Liver (tissue), 9 donors: Measurements from ENCODE around the gene PLA2G4A. TPM values are rescaled to one million over a fixed set of nuclear protein-coding genes. Genes with fewer than 3 reads are reported as not detected.

Experiments
- DNase-seq: peaks from one replicate; pipeline ENCODE4 v3.0.0-alpha.2; 2017; ENCODE audit warnings: low spot score
- H3K27ac ChIP-seq, 2 donors: one replicate each; pipeline ENCODE4 v1.7.0; 2013; ENCODE audit warnings: inconsistent platforms in 2 of 2, low read length in 2 of 2, control low read depth in 1 of 2, low read depth in 1 of 2, mild to moderate bottlenecking in 1 of 2
- H3K27me3 ChIP-seq, 4 donors: one replicate each; pipeline versions ENCODE4 v1.6.1 to v1.7.0; 2013; ENCODE audit warnings: low read length in 3 of 4, inconsistent platforms in 1 of 4, mild to moderate bottlenecking in 1 of 4, moderate library complexity in 1 of 4; ENCODE audit not compliant: control insufficient read depth in 4 of 4, insufficient read depth in 4 of 4
- H3K36me3 ChIP-seq, 4 donors: one replicate each; pipeline versions ENCODE4 v1.6.1 to v1.7.0; 2013; ENCODE audit warnings: low read length in 3 of 4, mild to moderate bottlenecking in 3 of 4, low read depth in 1 of 4, moderate library complexity in 1 of 4; ENCODE audit not compliant: control insufficient read depth in 4 of 4, insufficient read depth in 3 of 4
- H3K4me1 ChIP-seq, 4 donors: one replicate each; pipeline versions ENCODE4 v1.6.1 to v1.7.0; 2013; ENCODE audit warnings: low read length in 3 of 4, mild to moderate bottlenecking in 3 of 4, moderate library complexity in 1 of 4; ENCODE audit not compliant: control insufficient read depth in 4 of 4, insufficient read depth in 4 of 4
- H3K4me3 ChIP-seq, 3 donors: one replicate each; pipeline versions ENCODE4 v1.6.1 to v1.7.0; 2013; ENCODE audit warnings: low read length in 3 of 3, control low read depth in 1 of 3, low read depth in 1 of 3, mild to moderate bottlenecking in 1 of 3
- H3K9ac ChIP-seq, 2 donors: one replicate each; pipeline ENCODE4 v1.7.0; 2013; ENCODE audit warnings: low read length in 2 of 2, mild to moderate bottlenecking in 2 of 2, moderate library complexity in 2 of 2, control low read depth in 1 of 2, low read depth in 1 of 2
- H3K9me3 ChIP-seq, 4 donors: one replicate each; pipeline versions ENCODE4 v1.6.1 to v1.7.0; 2013; ENCODE audit warnings: low read length in 3 of 4; ENCODE audit not compliant: control insufficient read depth in 4 of 4
- EGR1 ChIP-seq, 2 donors: IDR thresholded peaks; 2 replicates each; pipeline ENCODE4 v1.6.1; 2016 to 2018; ENCODE audit warnings: antibody characterized with exemption in 2 of 2, low read depth in 2 of 2
- FOXA1 ChIP-seq: IDR thresholded peaks from 2 replicates; pipeline ENCODE4 v1.6.1; 2016; ENCODE audit warnings: antibody characterized with exemption
- FOXA2 ChIP-seq: IDR thresholded peaks from 2 replicates; pipeline ENCODE4 v1.6.1; 2016; ENCODE audit warnings: antibody characterized with exemption
- GABPA ChIP-seq, 2 donors: IDR thresholded peaks in 1 of 2; conservative IDR thresholded peaks in 1 of 2; 2 replicates each; pipeline ENCODE4 v1.6.1; 2016; ENCODE audit warnings: antibody characterized with exemption in 2 of 2, mild to moderate bottlenecking in 1 of 2, moderate library complexity in 1 of 2
- HNF4A ChIP-seq, 2 donors: conservative IDR thresholded peaks; 2 replicates each; pipeline ENCODE4 v1.6.1; 2016; ENCODE audit warnings: antibody characterized with exemption in 2 of 2, mild to moderate bottlenecking in 2 of 2
- HNF4G ChIP-seq: IDR thresholded peaks from 2 replicates; pipeline ENCODE4 v1.6.1; 2016; ENCODE audit warnings: antibody characterized with exemption
- JUND ChIP-seq, 2 donors: IDR thresholded peaks; 2 replicates each; pipeline ENCODE4 v1.6.1; 2016; ENCODE audit warnings: antibody characterized with exemption in 2 of 2
- NR2F2 ChIP-seq: IDR thresholded peaks from 2 replicates; pipeline ENCODE4 v1.6.1; 2016; ENCODE audit warnings: antibody characterized with exemption
- RAD21 ChIP-seq, 2 donors: IDR thresholded peaks; 2 replicates each; pipeline ENCODE4 v1.6.1; 2016; ENCODE audit warnings: antibody characterized with exemption in 2 of 2, mild to moderate bottlenecking in 2 of 2
- RXRA ChIP-seq, 2 donors: IDR thresholded peaks; 2 replicates each; pipeline ENCODE4 v1.6.1; 2017 to 2018; ENCODE audit warnings: antibody characterized with exemption in 2 of 2, mild to moderate bottlenecking in 1 of 2
- SP1 ChIP-seq: IDR thresholded peaks from 2 replicates; pipeline ENCODE4 v1.6.1; 2018; ENCODE audit warnings: antibody characterized with exemption, mild to moderate bottlenecking
- TAF1 ChIP-seq: conservative IDR thresholded peaks from 2 replicates; pipeline ENCODE4 v1.6.1; 2016; ENCODE audit warnings: antibody characterized with exemption, mild to moderate bottlenecking
- YY1 ChIP-seq: IDR thresholded peaks from 2 replicates; pipeline ENCODE4 v1.6.1; 2016; ENCODE audit warnings: antibody characterized with exemption, mild to moderate bottlenecking
- WGBS: extraction: QIAGEN DNeasy Blood & Tissue Kit; methylation state at CpG from one replicate; pipeline ENCODE4 v1.1.7; 2013; 5-methylcytosine and 5-hydroxymethylcytosine counted together
- polyA plus RNA-seq, 2 donors: library from polyadenylated mRNA; stranded (reverse) in 1 of 2; unstranded in 1 of 2; fragments of 200-250 nt in 1 of 2; fragments of >200 nt in 1 of 2; fragmentation: Nextera tagmentation in 1 of 2; extraction: Ambion mirVana in 1 of 2; gene quantifications; one replicate each; pipeline versions ENCODE4 v1.2.1 to v1.2.3, GENCODE V29; 2013 to 2015
- total RNA-seq, 2 donors: library from RNA; depleted of rRNA; stranded (reverse); fragments of >200 nt; gene quantifications; one replicate each; pipeline ENCODE4 v1.2.3, GENCODE V29; 2014
- TF ChIP-seq, protein P1 (sequence below): IDR thresholded peaks from 2 replicates; pipeline ENCODE4 v1.6.1; 2016; ENCODE audit warnings: antibody characterized with exemption
- TF ChIP-seq, protein P2 (sequence below): fragments of 150-350 bp; IDR thresholded peaks from 2 replicates; pipeline ENCODE4 v1.5.1; 2017; ENCODE audit warnings: improper control_type of control experiment, low read depth, low read length; ENCODE audit not compliant: missing input control
- TF ChIP-seq, protein P3 (sequence below): IDR thresholded peaks from 2 replicates; pipeline ENCODE4 v1.6.1; 2016; ENCODE audit warnings: antibody characterized with exemption
- TF ChIP-seq, protein P4 (sequence below): IDR thresholded peaks from 2 replicates; pipeline ENCODE4 v1.6.1; 2016; ENCODE audit warnings: antibody characterized with exemption, mild to moderate bottlenecking
- TF ChIP-seq, protein P5 (sequence below): IDR thresholded peaks from 2 replicates; pipeline ENCODE4 v1.6.1; 2016; ENCODE audit warnings: antibody characterized with exemption
- donor health status: healthy.
- donor health status: healthy.
- donor health status: healthy.
- donor health status: healthy.
- donor health status: healthy.

PLA2G4A gene
- total and polyA plus RNA-seq, 4 donors, result 0.39 to 2.5 (median 1.1) TPM

DNA sequence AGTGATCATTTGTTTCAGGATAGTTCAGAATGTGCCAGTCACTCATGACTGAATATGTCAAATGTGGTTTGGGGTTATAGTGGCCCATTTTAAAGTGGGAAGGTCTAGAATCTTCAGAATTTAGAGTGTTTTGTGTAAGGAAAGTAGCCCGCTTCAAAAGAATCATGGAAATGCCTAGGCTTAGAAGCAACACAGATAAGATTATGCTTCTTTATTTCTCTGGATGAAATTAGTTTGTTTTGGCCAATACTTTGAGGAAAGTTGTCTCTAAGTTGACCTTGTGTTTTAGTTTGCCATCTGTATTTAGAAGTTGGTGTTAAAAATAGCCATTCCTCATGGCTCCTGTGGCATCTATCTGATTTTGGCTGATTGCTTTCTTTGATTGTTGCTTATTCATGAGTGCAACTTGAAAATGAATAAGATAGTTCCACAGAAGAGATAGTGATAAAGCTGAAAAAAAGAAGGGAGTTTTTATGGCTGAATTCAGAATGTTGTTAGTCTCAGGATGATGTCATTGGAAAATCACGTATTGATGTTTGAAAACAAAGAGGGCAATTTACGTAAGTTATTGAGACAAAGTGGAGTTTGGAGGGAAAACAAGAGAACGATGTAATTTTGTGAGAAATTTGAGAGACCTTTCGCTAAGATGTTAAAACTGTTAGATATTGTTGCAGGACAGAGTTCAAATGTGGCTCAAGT, 71.9 kb downstream of the PLA2G4A start:
- 81% methylated on average over 5 of the region's 5 CpGs for WGBS
- TF ChIP-seq YY1 (no peak), GABPA (IDR thresholded peaks at IDR 0.05 in 1 of 2, conservative IDR thresholded peaks at IDR 0.05 in 1 of 2) (no peak), TAF1 (no peak), SP1 (no peak), FOXA2 (no peak)
- TF ChIP-seq, protein P1, sequence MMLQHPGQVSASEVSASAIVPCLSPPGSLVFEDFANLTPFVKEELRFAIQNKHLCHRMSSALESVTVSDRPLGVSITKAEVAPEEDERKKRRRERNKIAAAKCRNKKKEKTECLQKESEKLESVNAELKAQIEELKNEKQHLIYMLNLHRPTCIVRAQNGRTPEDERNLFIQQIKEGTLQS, result no peak

DNA sequence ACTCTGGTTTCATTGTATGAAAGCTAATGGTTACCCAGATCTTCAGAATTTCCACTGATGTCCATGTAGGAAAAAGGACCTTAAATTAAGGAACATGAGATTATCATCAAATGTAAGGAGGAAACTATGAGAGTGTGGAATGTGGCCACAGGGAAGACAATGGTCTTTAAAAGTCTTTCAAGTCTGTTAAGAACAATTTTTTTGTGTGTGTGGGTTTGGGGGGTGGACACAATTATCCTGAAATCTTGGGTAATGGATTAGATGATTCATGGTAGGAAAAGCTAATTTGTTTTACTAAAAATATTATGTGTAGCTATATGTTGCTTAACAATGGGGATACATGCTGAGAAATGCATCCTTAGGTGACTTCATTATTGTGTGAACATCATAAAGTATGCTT, 72.9 kb downstream of the PLA2G4A start:
- H3K9ac ChIP-seq, result no peak overlapping the region
- H3K9me3 ChIP-seq, result no peaks in the 10 kb centered on the region
- no peak for TF ChIP-seq EGR1 (IDR thresholded peaks at IDR 0.05; ENCODE audit: low read depth in 2 of 2)
- TF ChIP-seq, protein P2, sequence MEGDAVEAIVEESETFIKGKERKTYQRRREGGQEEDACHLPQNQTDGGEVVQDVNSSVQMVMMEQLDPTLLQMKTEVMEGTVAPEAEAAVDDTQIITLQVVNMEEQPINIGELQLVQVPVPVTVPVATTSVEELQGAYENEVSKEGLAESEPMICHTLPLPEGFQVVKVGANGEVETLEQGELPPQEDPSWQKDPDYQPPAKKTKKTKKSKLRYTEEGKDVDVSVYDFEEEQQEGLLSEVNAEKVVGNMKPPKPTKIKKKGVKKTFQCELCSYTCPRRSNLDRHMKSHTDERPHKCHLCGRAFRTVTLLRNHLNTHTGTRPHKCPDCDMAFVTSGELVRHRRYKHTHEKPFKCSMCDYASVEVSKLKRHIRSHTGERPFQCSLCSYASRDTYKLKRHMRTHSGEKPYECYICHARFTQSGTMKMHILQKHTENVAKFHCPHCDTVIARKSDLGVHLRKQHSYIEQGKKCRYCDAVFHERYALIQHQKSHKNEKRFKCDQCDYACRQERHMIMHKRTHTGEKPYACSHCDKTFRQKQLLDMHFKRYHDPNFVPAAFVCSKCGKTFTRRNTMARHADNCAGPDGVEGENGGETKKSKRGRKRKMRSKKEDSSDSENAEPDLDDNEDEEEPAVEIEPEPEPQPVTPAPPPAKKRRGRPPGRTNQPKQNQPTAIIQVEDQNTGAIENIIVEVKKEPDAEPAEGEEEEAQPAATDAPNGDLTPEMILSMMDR, result no peak
- TF ChIP-seq RXRA (IDR thresholded peaks at IDR 0.05), result no peak
- TF ChIP-seq NR2F2, result no peak
- TF ChIP-seq, protein P3, sequence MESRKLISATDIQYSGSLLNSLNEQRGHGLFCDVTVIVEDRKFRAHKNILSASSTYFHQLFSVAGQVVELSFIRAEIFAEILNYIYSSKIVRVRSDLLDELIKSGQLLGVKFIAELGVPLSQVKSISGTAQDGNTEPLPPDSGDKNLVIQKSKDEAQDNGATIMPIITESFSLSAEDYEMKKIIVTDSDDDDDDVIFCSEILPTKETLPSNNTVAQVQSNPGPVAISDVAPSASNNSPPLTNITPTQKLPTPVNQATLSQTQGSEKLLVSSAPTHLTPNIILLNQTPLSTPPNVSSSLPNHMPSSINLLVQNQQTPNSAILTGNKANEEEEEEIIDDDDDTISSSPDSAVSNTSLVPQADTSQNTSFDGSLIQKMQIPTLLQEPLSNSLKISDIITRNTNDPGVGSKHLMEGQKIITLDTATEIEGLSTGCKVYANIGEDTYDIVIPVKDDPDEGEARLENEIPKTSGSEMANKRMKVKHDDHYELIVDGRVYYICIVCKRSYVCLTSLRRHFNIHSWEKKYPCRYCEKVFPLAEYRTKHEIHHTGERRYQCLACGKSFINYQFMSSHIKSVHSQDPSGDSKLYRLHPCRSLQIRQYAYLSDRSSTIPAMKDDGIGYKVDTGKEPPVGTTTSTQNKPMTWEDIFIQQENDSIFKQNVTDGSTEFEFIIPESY, result no peak
- TF ChIP-seq, protein P4, sequence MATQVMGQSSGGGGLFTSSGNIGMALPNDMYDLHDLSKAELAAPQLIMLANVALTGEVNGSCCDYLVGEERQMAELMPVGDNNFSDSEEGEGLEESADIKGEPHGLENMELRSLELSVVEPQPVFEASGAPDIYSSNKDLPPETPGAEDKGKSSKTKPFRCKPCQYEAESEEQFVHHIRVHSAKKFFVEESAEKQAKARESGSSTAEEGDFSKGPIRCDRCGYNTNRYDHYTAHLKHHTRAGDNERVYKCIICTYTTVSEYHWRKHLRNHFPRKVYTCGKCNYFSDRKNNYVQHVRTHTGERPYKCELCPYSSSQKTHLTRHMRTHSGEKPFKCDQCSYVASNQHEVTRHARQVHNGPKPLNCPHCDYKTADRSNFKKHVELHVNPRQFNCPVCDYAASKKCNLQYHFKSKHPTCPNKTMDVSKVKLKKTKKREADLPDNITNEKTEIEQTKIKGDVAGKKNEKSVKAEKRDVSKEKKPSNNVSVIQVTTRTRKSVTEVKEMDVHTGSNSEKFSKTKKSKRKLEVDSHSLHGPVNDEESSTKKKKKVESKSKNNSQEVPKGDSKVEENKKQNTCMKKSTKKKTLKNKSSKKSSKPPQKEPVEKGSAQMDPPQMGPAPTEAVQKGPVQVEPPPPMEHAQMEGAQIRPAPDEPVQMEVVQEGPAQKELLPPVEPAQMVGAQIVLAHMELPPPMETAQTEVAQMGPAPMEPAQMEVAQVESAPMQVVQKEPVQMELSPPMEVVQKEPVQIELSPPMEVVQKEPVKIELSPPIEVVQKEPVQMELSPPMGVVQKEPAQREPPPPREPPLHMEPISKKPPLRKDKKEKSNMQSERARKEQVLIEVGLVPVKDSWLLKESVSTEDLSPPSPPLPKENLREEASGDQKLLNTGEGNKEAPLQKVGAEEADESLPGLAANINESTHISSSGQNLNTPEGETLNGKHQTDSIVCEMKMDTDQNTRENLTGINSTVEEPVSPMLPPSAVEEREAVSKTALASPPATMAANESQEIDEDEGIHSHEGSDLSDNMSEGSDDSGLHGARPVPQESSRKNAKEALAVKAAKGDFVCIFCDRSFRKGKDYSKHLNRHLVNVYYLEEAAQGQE, result no peak
- TF ChIP-seq, protein P1, result no peak
- TF ChIP-seq HNF4A (conservative IDR thresholded peaks at IDR 0.05), result no peak
- TF ChIP-seq RAD21 (IDR thresholded peaks at IDR 0.05), result no peak
- no peak for TF ChIP-seq GABPA (IDR thresholded peaks at IDR 0.05 in 1 of 2, conservative IDR thresholded peaks at IDR 0.05 in 1 of 2)
- TF ChIP-seq, protein P5, sequence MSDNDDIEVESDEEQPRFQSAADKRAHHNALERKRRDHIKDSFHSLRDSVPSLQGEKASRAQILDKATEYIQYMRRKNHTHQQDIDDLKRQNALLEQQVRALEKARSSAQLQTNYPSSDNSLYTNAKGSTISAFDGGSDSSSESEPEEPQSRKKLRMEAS, result no peak
- no peak for TF ChIP-seq FOXA1
- TF ChIP-seq SP1, result no peak
- no peak for TF ChIP-seq JUND (IDR thresholded peaks at IDR 0.05)
- no peak for TF ChIP-seq HNF4G
- TF ChIP-seq TAF1, result no peak
- no peak for TF ChIP-seq YY1
- no peak for TF ChIP-seq FOXA2
- no peak for DNase-seq
- H3K36me3 ChIP-seq, result no peaks in the 10 kb centered on the region
- H3K4me3 ChIP-seq, result no peak overlapping the region
- H3K27me3 ChIP-seq, result no peaks in the 10 kb centered on the region
- H3K27ac ChIP-seq, result no peak overlapping the region
- H3K4me1 ChIP-seq, result no peaks in the 10 kb centered on the region

More for the DNA sequence above, 71.9 kb downstream of the PLA2G4A start:
- H3K27me3 ChIP-seq, result no peaks in the 10 kb centered on the region
- no peak overlapping the region for H3K9ac ChIP-seq
- H3K27ac ChIP-seq, result no peak overlapping the region
- H3K4me1 ChIP-seq, result no peaks in the 10 kb centered on the region
- H3K36me3 ChIP-seq, result no peaks in the 10 kb centered on the region
- no peaks in the 10 kb centered on the region for H3K9me3 ChIP-seq
- DNase-seq, result no peak
- no peak overlapping the region for H3K4me3 ChIP-seq
